Breast epithelium (tissue), 3 donors: ENCODE results near the gene MCRIP2. TPM values are rescaled to one million over a fixed set of nuclear protein-coding genes. Genes with fewer than 3 reads are reported as not detected.

Source experiments
- total RNA-seq, 3 donors: library from RNA; depleted of rRNA; stranded (reverse); fragments of >200 nt; gene quantifications; one replicate each; pipeline ENCODE4 v1.1.0, GENCODE V29; 2016

MCRIP2 gene
- total RNA-seq, 3 donors from 2014 or later = 26.8 to 39.7 (median 34.9) TPM

Other genes starting within 250 kb of the MCRIP2 start
- gene NME4, start 244.6 kb upstream of the MCRIP2 start, total RNA-seq = 100 to 1,000 TPM in 1 of 3 donors, 10 to 100 TPM in 2; 46.5 to 118 (median 78.0) TPM
- gene DECR2, start 239.9 kb upstream of the MCRIP2 start, total RNA-seq = 10 to 100 TPM; 19.4 to 30.5 (median 28.7) TPM
- 10 to 100 TPM; 22.0 to 44.6 (median 24.5) TPM for gene RAB11FIP3, start 216.2 kb upstream of the MCRIP2 start, total RNA-seq
- 10 to 100 TPM; 15.4 to 27.2 (median 15.5) TPM for gene CAPN15, start 114.1 kb upstream of the MCRIP2 start, total RNA-seq
- not detected for gene PRR35, start 81.4 kb upstream of the MCRIP2 start, total RNA-seq
- 1 to 10 TPM in 1 of 3 donors, under 1 TPM in 2; 0.32 to 1.9 (median 0.66) TPM for gene NHLRC4, start 74.8 kb upstream of the MCRIP2 start, total RNA-seq
- gene PIGQ, start 71.9 kb upstream of the MCRIP2 start, total RNA-seq = 10 to 100 TPM; 22.2 to 36.1 (median 31.9) TPM
- 10 to 100 TPM; 17.6 to 29.1 (median 20.6) TPM for gene RAB40C, start 51.8 kb upstream of the MCRIP2 start, total RNA-seq
- gene WFIKKN1, start 10.8 kb upstream of the MCRIP2 start, total RNA-seq = under 1 TPM in 2 of 3 donors, not detected in 1; 0.66 to 0.73 TPM
- gene METTL26, start 5.5 kb upstream of the MCRIP2 start, total RNA-seq = 100 to 1,000 TPM; 108 to 136 (median 130) TPM
- gene WDR90, start 7.5 kb downstream of the MCRIP2 start, total RNA-seq = 10 to 100 TPM in 2 of 3 donors, 1 to 10 TPM in 1; 9.6 to 26.9 (median 22.7) TPM
- gene RHOT2, start 26.3 kb downstream of the MCRIP2 start, total RNA-seq = 10 to 100 TPM; 39.4 to 90.8 (median 66.9) TPM
- gene RHBDL1, start 33.8 kb downstream of the MCRIP2 start, total RNA-seq = 1 to 10 TPM in 2 of 3 donors, under 1 TPM in 1; 0.48 to 2.3 (median 1.0) TPM
- 100 to 1,000 TPM; 127 to 184 (median 175) TPM for gene STUB1, start 38.6 kb downstream of the MCRIP2 start, total RNA-seq
- 10 to 100 TPM; 67.2 to 83.4 (median 67.5) TPM for gene JMJD8, start 42.5 kb downstream of the MCRIP2 start, total RNA-seq
- gene WDR24, start 48.6 kb downstream of the MCRIP2 start, total RNA-seq = 1 to 10 TPM; 7.2 to 9.2 (median 8.8) TPM
- gene FBXL16, start 64.0 kb downstream of the MCRIP2 start, total RNA-seq = 1 to 10 TPM in 2 of 3 donors, not detected in 1; 2.6 to 4.2 TPM
- gene METRN, start 73.3 kb downstream of the MCRIP2 start, total RNA-seq = 10 to 100 TPM; 23.6 to 30.2 (median 24.3) TPM
- 10 to 100 TPM; 29.9 to 35.7 (median 30.4) TPM for gene ANTKMT, start 79.3 kb downstream of the MCRIP2 start, total RNA-seq
- gene CCDC78, start 84.6 kb downstream of the MCRIP2 start, total RNA-seq = 1 to 10 TPM in 2 of 3 donors, under 1 TPM in 1; 0.48 to 2.9 (median 2.6) TPM
- gene HAGHL, start 85.3 kb downstream of the MCRIP2 start, total RNA-seq = 1 to 10 TPM; 4.3 to 7.5 (median 5.1) TPM
- gene CIAO3, start 99.2 kb downstream of the MCRIP2 start, total RNA-seq = 10 to 100 TPM; 23.0 to 43.2 (median 41.6) TPM
- 10 to 100 TPM in 1 of 3 donors, not detected in 2; 49.2 TPM for gene MSLN, start 118.9 kb downstream of the MCRIP2 start, total RNA-seq
- 10 to 100 TPM; 13.1 to 18.4 (median 16.1) TPM for gene RPUSD1, start 146.6 kb downstream of the MCRIP2 start, total RNA-seq
- gene CHTF18, start 146.8 kb downstream of the MCRIP2 start, total RNA-seq = 10 to 100 TPM; 12.6 to 15.5 (median 13.1) TPM
- gene GNG13, start 158.9 kb downstream of the MCRIP2 start, total RNA-seq = not detected